ENCODE results near the gene MLH3.
"Not testable (repeated sequence)": the region's sequence is repeated elsewhere in the genome, so short reads cannot be mapped to it uniquely, and the experiment has no call there.

Gene MLH3

GRCh38 chr14:75050852-75051555 is at the start of gene MLH3:
MLH3 (minus strand) TSS chr14:75051467; CDS start chr14:75049655, 1,812 bp downstream.
- DNase-seq: peak; percentile 82

- no peak for DNase-seq
Measured at GRCh38 chr14:75098682-75099081, 47.4 kb upstream of the MLH3 start.

GRCh38 chr14:75098212-75098611 is 46.9 kb upstream of the MLH3 start:
- DNase-seq: no peak

- DNase-seq: no peak
Measured at GRCh38 chr14:75096959-75097358, 45.7 kb upstream of the MLH3 start.

- DNase-seq: no peak
Measured at GRCh38 chr14:75095690-75096089, 44.4 kb upstream of the MLH3 start.

GRCh38 chr14:75094896-75095295 is 43.6 kb upstream of the MLH3 start:
- DNase-seq: no peak

- DNase-seq: no peak
Measured at GRCh38 chr14:75092698-75093097, 41.4 kb upstream of the MLH3 start.

- DNase-seq: no peak
Measured at GRCh38 chr14:75091251-75091650, 40.0 kb upstream of the MLH3 start.

- no peak for DNase-seq
Measured at GRCh38 chr14:75090353-75090752, 39.1 kb upstream of the MLH3 start.

- DNase-seq: peak; percentile 54
Measured at GRCh38 chr14:75088566-75089373, 37.5 kb upstream of the MLH3 start.

- no peak for DNase-seq
Measured at GRCh38 chr14:75088153-75088552, 36.9 kb upstream of the MLH3 start.

- DNase-seq: no peak
Measured at GRCh38 chr14:75084513-75084912, 33.2 kb upstream of the MLH3 start.

GRCh38 chr14:75083271-75083670 is 32.0 kb upstream of the MLH3 start:
- DNase-seq: no peak

- no peak for DNase-seq
Measured at GRCh38 chr14:75081660-75082229, 30.5 kb upstream of the MLH3 start.

GRCh38 chr14:75079521-75079920 is 28.3 kb upstream of the MLH3 start:
- no peak for DNase-seq

GRCh38 chr14:75077794-75078193 is 26.5 kb upstream of the MLH3 start:
- no peak for DNase-seq

- DNase-seq: no peak
Measured at GRCh38 chr14:75070383-75070782, 19.1 kb upstream of the MLH3 start.

GRCh38 chr14:75069811-75070145 is 18.5 kb upstream of the MLH3 start:
- no peak for DNase-seq

GRCh38 chr14:75069121-75069810 is 18.0 kb upstream of the MLH3 start, which contains the start of gene ZC2HC1C:
ZC2HC1C (plus strand) TSS chr14:75069641; CDS start chr14:75070574, 933 bp downstream.
- peak; percentile 23 for DNase-seq

GRCh38 chr14:75068294-75069120 is 17.2 kb upstream of the MLH3 start:
- no peak for DNase-seq

GRCh38 chr14:75067765-75068164 is 16.5 kb upstream of the MLH3 start:
- not testable (repeated sequence) for DNase-seq

- DNase-seq: no peak
Measured at GRCh38 chr14:75067212-75067611, 15.9 kb upstream of the MLH3 start.

All from OCI-M1 (cell line).